ENCODE measurements around the gene TPSG1.

DNA sequence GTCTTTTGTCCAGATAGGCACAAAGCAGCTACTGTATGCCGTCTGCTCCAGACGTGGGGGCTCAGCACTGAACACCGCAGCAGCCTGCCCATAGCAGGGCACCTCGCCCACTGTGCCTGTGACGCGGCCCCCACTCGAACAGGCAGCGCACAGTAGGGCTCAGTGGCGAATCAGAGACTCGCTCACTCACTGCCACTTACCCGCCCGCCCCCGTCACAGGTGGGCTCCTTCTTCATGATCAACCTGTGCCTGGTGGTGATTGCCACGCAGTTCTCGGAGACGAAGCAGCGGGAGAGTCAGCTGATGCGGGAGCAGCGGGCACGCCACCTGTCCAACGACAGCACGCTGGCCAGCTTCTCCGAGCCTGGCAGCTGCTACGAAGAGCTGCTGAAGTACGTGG, 23.6 kb downstream of the TPSG1 start:
- TF ChIP-seq, protein P1, sequence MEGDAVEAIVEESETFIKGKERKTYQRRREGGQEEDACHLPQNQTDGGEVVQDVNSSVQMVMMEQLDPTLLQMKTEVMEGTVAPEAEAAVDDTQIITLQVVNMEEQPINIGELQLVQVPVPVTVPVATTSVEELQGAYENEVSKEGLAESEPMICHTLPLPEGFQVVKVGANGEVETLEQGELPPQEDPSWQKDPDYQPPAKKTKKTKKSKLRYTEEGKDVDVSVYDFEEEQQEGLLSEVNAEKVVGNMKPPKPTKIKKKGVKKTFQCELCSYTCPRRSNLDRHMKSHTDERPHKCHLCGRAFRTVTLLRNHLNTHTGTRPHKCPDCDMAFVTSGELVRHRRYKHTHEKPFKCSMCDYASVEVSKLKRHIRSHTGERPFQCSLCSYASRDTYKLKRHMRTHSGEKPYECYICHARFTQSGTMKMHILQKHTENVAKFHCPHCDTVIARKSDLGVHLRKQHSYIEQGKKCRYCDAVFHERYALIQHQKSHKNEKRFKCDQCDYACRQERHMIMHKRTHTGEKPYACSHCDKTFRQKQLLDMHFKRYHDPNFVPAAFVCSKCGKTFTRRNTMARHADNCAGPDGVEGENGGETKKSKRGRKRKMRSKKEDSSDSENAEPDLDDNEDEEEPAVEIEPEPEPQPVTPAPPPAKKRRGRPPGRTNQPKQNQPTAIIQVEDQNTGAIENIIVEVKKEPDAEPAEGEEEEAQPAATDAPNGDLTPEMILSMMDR (conservative IDR thresholded peaks at IDR 0.05), result no peak
- TF ChIP-seq ZFX (IDR thresholded peaks at IDR 0.05), result no peak
